NCI-H524 (cell line): Measurements from ENCODE around the gene COA4.
A peak's percentile ranks its signal among the peaks of the same experiment; 100 is the strongest.
"Not testable (repeated sequence)": the region's sequence is repeated elsewhere in the genome, so short reads cannot be mapped to it uniquely, and the experiment has no call there.

Experiments used
- DNase-seq, 2 experiments: peaks; one replicate each; lab custom pipeline; 2025; lab: John Stamatoyannopoulos, UW

COA4 gene

GRCh38 chr11:73876424-73877310, at the start of gene COA4, which contains the start of gene PAAF1:
Gene COA4 (minus strand): TSS chr11:73876846. CDS start chr11:73873378, 3,468 bp downstream.
Gene PAAF1 (plus strand): TSS chr11:73876999. CDS start chr11:73877022, 23 bp downstream.
- peak; percentile 92 to 98 for DNase-seq

- no peak for DNase-seq
These were observed 44.5 kb upstream of the COA4 start for GRCh38 chr11:73921180-73921579.

- no peak for DNase-seq
These were observed 39.8 kb upstream of the COA4 start for GRCh38 chr11:73916435-73916834.

- DNase-seq: no peak
These were observed 37.6 kb upstream of the COA4 start for GRCh38 chr11:73914284-73914683.

- DNase-seq: no peak
These were observed 36.8 kb upstream of the COA4 start for GRCh38 chr11:73913472-73913871.

GRCh38 chr11:73912026-73912425, 35.4 kb upstream of the COA4 start:
- no peak for DNase-seq

GRCh38 chr11:73907191-73907590, 30.5 kb upstream of the COA4 start:
- no peak for DNase-seq

- no peak for DNase-seq
These were observed 25.7 kb upstream of the COA4 start for GRCh38 chr11:73902303-73902702.

GRCh38 chr11:73894725-73895335, 18.2 kb upstream of the COA4 start:
- DNase-seq: no peak

- DNase-seq: no peak
These were observed 16.4 kb upstream of the COA4 start for GRCh38 chr11:73893041-73893440.

GRCh38 chr11:73889536-73889935, 12.9 kb upstream of the COA4 start:
- no peak for DNase-seq

- no peak for DNase-seq
These were observed 12.4 kb upstream of the COA4 start for GRCh38 chr11:73889019-73889418.

GRCh38 chr11:73888244-73888643, 11.6 kb upstream of the COA4 start:
- no peak for DNase-seq

- DNase-seq: no peak
These were observed 7.2 kb upstream of the COA4 start for GRCh38 chr11:73883856-73884255.

- DNase-seq: not testable (repeated sequence)
These were observed 3.8 kb upstream of the COA4 start for GRCh38 chr11:73880449-73880848.

- no peak for DNase-seq
These were observed 2.1 kb upstream of the COA4 start for GRCh38 chr11:73878771-73879170.

GRCh38 chr11:73875840-73876239, 806 bp downstream of the COA4 start:
- no peak for DNase-seq

GRCh38 chr11:73875380-73875779, 1.3 kb downstream of the COA4 start:
- no peak for DNase-seq

GRCh38 chr11:73872749-73873357, 3.8 kb downstream of the COA4 start:
- no peak for DNase-seq

GRCh38 chr11:73870261-73870660, 6.4 kb downstream of the COA4 start:
- DNase-seq: no peak

- no peak for DNase-seq
These were observed 7.2 kb downstream of the COA4 start for GRCh38 chr11:73869332-73869949.

GRCh38 chr11:73866586-73866996, 10.1 kb downstream of the COA4 start:
- no peak for DNase-seq
